Endothelial cell of umbilical vein (primary cell): Measurements from ENCODE around the gene C9orf78.

Experiments used
- EZH2 ChIP-seq: IDR thresholded peaks from 2 replicates; pipeline ENCODE4 v1.6.1; 2012; ENCODE audit warnings: borderline replicate concordance, low read depth, mild to moderate bottlenecking, moderate library complexity, low read length, inconsistent platforms; ENCODE audit not compliant: severe bottlenecking
- FOS ChIP-seq: IDR thresholded peaks from 2 replicates; pipeline ENCODE4 v1.6.1; 2011; ENCODE audit warnings: mild to moderate bottlenecking, low read length, moderate library complexity, borderline replicate concordance; ENCODE audit not compliant: insufficient read depth
- GATA2 ChIP-seq: IDR thresholded peaks from 2 replicates; pipeline ENCODE4 v1.7.0; 2011; ENCODE audit warnings: low read depth, mild to moderate bottlenecking, moderate library complexity, mixed read lengths, low read length; ENCODE audit not compliant: insufficient read length, insufficient read depth
- JUN ChIP-seq: IDR thresholded peaks from 2 replicates; pipeline ENCODE4 v1.6.1; 2011; ENCODE audit warnings: borderline replicate concordance, low read depth; ENCODE audit not compliant: insufficient read length, insufficient read depth
- MYC ChIP-seq: IDR thresholded peaks from one replicate; pipeline ENCODE4 v1.6.1; 2011; ENCODE audit warnings: mild to moderate bottlenecking, low read depth, low read length
- POLR2A ChIP-seq: IDR thresholded peaks from 2 replicates; pipeline ENCODE4 v1.6.1; 2012; ENCODE audit warnings: low read depth, mild to moderate bottlenecking, control low read depth, low read length
- TF ChIP-seq, protein P1 (sequence below), 2 donors: IDR thresholded peaks; 1 replicate in 1 of 2; 2 replicates in 1 of 2; pipeline ENCODE4 v1.5.1; 2011; ENCODE audit warnings: low read length in 2 of 2, mild to moderate bottlenecking in 2 of 2, moderate library complexity in 2 of 2, control low read depth in 1 of 2, inconsistent platforms in 1 of 2, low read depth in 1 of 2; ENCODE audit not compliant: insufficient read depth in 1 of 2; ENCODE audit errors: extremely low read depth in 1 of 2

- TF ChIP-seq, protein P1, sequence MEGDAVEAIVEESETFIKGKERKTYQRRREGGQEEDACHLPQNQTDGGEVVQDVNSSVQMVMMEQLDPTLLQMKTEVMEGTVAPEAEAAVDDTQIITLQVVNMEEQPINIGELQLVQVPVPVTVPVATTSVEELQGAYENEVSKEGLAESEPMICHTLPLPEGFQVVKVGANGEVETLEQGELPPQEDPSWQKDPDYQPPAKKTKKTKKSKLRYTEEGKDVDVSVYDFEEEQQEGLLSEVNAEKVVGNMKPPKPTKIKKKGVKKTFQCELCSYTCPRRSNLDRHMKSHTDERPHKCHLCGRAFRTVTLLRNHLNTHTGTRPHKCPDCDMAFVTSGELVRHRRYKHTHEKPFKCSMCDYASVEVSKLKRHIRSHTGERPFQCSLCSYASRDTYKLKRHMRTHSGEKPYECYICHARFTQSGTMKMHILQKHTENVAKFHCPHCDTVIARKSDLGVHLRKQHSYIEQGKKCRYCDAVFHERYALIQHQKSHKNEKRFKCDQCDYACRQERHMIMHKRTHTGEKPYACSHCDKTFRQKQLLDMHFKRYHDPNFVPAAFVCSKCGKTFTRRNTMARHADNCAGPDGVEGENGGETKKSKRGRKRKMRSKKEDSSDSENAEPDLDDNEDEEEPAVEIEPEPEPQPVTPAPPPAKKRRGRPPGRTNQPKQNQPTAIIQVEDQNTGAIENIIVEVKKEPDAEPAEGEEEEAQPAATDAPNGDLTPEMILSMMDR (IDR thresholded peaks at IDR 0.05; ENCODE audit: extremely low read depth in 1 of 2, insufficient read depth in 1 of 2, low read depth in 1 of 2, low read length in 2 of 2): no peak
- TF ChIP-seq JUN (no peak), MYC (no peak), EZH2 (no peak), FOS (no peak), POLR2A (no peak), GATA2 (no peak)
These were observed 30.7 kb upstream of the C9orf78 start for GRCh38 chr9:129865668-129866320.
